ENCODE measurements around the gene GRIN2C.
"Not testable (repeated sequence)": the region's sequence is repeated elsewhere in the genome, so short reads cannot be mapped to it uniquely, and the experiment has no call there.

The GRIN2C gene

DNA sequence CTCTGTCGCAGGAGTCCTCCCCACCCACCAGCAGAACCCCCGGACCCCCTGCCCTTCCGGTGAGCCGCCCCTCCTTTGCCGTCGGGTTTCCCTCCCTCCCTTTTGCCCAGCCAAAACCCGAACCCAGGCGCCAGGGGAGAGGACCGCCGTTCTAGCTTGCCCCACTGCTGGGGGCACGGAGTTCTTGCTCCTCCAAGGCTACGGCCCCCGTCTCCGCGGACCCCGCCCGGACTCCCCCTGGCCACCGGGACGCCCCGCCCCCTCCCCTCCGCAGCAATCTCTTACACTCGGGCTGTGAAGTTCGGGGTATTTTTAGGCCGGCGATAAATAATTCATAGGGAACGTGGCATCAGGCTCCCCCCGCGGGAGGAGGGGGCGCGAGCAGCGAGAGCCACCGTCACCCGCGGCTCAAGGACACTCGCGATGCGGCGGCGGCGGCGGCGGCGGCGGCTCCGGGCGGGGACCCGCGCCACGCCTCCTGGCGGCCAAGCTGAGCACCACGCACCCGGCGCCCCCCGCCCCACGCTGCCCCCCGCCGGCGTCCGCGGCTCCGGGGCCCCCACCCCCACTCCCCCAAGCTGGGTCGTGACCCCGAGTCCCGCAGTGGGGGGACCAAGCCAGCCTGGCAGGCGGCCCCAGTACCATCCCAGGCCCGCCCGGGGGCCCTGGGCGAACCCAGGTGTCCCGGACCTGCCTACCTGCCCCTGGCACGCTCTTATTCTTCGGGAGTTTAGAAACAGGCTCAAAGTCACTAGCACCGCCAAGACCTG lies at the start of gene GRIN2C:
TSS of gene GRIN2C (minus strand) at position 427 of the 770 bp plus-strand sequence. CDS start 4,793 bp downstream, outside the sequence.
- no peak for DNase-seq

GRCh38 chr17:74909097-74909496 lies 49.4 kb upstream of the GRIN2C start:
- DNase-seq = not testable (repeated sequence)

- no peak for DNase-seq
Observed at GRCh38 chr17:74907012-74907411, 47.3 kb upstream of the GRIN2C start.

DNA sequence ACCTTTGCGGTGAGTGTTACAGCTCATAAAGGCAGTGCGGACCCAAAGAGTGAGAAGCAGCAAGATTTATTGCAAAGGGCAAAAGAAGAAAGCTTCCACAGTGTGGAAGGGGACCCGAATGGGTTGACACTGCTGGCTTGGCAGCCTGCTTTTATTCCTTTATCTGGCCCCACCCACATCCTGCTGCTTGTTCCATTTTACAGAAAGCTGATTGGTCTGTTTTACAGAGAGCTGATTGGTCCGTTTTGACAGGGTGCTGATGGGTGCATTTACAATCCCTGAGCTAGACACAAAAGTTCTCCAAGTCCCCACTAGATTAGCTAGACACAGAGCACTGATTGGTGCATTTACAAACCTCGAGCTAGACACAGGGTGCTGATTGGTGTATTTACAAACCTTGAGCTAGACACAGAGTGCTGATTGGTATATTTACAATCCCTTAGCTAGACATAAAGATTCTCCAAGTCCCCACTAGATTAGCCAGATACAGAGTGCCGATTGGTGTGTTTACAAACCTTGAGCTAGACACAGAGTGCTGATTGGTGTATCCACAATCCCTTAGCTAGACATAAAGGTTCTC lies 46.6 kb upstream of the GRIN2C start:
- not testable (repeated sequence) for DNase-seq

- DNase-seq = no peak
Observed at GRCh38 chr17:74904687-74905409, 45.2 kb upstream of the GRIN2C start.

- DNase-seq = no peak
Observed at GRCh38 chr17:74903671-74904070, 44.0 kb upstream of the GRIN2C start.

DNA sequence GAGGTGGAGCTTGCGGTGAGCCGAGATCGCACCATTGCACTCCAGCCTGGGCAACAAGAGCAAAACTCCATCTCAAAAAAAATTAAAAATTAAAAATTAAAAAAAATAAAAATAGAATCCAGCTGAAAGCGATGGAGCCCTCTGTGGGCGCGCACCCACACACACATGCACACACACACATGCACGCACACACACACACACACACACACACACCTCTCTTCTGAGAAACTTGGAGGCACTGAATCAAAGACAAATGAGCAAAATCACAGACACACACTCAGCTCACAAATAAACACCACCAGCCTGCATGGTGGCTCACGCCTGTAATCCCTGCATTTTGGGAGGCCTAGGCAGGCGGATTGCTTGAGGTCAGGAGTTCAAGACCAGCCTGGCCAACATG lies 43.3 kb upstream of the GRIN2C start:
- DNase-seq = no peak

DNA sequence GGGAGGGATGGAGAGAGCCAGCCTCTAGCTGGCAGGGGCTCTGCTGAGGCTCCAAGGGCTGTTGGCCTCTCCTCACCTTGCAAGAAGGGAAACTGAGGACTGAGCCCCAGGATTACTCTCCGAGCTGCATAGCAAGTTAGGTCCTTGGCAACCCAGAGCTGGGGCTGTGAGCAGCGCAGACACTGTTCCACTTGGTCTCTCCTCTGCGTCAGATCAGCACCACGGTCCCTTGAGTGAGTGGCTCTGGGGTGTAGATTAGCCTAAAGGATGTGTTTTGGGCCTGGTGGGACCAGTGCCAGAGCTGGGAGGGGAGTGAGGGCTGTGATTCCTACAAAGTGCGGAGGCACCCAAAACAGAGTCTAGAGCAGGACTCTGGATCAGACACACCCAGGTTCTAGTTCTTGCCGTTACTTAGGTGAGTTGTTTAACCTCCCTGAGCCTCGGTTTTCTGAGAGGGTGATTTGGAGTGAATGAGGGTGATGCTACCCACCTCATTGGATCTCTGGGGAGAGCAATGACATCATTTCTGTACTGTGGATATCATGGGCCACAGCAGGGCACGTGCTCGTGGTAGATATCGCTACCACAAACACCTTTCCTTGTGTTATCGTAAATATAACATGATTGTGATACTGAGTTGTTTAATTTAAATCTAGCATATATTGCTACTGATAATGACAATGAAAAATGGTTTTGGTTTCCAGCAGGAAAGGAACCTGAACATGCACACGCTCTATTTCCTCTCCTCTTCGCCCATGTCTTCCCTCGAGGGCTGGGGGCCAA lies 41.9 kb upstream of the GRIN2C start:
- DNase-seq = no peak

GRCh38 chr17:74900208-74900607 lies 40.5 kb upstream of the GRIN2C start:
- DNase-seq = no peak

DNA sequence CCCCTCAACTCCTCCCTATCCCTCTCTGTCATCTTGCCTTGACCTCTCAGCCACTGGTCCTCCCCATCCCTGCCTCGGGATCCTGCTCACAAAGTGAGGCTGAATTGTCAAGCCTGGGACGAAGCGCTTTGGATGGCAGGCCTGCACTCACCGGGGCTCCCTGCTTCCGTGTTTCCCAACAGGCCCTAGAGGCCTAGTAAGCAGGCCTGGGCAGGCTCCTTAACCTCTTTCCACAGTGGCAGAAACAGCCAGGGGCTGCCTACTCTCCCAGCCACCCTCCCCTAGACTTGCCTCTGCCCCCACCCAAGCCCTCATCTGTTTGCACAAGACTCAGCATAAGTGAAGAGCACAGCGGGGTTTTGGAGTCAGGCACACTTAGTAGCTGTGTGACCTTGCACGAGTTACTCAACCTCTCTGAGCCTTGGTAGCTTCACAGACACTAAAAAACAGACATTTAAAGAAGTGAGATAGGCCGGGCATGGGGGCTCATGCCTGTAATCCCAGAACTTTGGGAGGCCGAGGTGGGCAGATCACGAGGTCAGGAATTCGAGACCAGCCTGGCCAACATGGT lies 38.8 kb upstream of the GRIN2C start:
- DNase-seq = no peak

DNA sequence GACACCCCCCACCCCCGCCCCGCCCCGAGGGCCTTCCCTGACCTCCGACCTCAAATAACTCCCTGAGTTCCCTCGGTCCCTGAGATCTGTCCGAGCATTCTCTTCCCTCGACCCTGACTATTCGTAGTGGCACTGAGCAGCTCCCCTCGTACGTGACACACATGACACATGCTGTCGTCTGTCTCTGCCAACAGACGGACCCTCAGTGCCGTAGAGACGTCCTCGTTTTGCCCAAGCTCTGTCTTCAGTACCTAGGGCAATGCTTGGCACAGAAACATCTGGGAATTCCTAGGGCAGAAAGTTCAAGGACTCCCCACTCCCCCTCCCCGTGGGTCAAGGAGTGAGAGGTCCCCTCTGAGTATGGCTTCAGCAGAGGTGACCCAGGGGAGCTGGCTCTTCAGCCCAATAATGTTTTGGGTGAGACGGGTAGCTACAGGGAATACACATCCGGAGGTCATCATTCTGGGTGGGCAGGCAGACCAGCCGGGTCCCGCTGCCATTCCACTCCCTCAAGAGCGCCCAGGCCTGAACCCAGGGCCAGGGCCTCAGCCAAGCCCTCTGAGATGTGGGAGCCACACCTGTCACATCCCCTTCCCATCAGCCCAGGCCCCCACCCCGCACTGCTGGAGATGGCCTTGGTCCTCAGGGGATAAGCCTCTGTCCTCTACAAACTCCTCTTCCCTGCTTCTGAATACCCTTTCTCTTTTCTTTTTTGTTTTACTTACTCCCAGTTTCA lies 34.4 kb upstream of the GRIN2C start:
- DNase-seq = no peak

GRCh38 chr17:74892974-74893911 lies 33.6 kb upstream of the GRIN2C start, which contains the start of gene FADS6:
Gene FADS6 (minus strand): TSS chr17:74893633. CDS start chr17:74893595, 38 bp downstream.
- no peak for DNase-seq

- DNase-seq = no peak
Observed at GRCh38 chr17:74892013-74892841, 32.5 kb upstream of the GRIN2C start.

DNA sequence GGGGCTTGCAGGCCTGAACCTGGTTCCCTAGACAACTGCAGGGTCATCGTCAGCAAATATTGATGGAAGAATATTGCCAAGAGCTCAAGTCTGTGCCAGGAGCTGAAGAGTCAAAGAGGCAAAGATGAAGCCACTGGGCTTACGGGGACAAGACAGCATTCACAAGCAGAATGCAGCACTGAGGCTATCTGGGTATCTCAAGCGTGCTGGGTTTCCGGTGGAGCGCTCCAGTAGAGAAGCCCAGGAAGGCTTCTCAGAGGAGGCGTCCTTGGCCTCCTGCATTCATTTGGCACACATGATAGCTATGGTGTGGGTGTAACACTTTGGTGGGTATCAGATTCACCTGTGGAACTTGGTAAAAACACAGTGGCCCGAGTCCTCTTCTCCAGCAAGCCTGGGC lies 30.9 kb upstream of the GRIN2C start:
- no peak for DNase-seq

GRCh38 chr17:74888469-74888868 lies 28.8 kb upstream of the GRIN2C start:
- no peak for DNase-seq

GRCh38 chr17:74883241-74883745 lies 23.6 kb upstream of the GRIN2C start:
- no peak for DNase-seq

DNA sequence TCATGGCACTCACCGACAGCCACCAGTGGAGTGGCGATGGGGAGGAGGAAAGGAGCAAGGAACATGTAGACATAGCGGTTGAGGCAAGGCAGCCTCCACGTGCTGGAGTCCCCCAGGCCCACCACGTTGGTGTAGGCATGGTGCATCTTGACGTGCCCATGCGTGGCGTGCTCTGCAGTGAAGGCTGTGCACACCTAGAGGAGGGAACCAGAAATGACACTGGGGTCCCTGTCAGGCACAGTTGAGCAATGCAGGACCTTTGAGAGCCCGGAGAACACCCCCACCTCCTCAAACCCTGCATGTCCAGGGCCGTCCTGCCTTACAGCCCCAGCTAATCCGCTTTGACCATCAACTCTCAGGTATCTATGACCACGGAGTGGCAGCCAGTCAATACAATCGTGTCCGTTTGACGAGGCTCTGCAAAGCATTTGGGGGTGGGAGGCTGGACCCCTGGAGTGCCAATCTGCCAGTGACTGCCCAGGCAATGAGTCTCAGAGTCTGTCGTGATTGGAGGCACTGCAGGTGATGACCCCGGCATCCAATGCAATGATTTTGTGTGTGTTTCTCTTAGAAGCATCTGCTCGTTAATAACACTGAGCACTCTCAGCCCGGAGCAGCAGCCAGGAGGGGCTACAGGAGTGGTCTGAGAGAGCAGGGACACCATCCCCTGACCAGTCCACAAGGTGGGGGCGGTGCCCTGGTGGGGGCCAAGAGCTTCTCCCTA lies 23.0 kb upstream of the GRIN2C start:
- DNase-seq = no peak

DNA sequence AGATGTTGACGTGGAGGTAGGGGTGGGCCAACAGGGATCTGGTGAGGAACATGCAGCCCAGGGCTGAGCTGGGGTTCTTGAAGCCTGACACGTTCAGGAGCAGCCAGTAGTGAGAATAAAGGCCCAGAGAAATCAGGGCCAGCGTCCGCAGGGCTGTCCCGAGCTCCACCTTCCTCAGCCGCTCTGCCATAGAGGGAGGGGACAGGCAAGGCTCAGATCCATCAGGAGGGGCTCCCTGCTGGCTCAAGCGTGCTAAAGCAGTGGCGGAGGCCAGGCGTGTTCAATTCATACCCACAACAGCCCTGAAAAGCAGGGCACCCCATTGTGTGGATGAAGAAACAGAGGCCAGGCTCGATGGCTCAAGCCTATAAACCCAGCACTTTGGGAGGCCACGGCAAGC lies 21.4 kb upstream of the GRIN2C start:
- DNase-seq = no peak

DNA sequence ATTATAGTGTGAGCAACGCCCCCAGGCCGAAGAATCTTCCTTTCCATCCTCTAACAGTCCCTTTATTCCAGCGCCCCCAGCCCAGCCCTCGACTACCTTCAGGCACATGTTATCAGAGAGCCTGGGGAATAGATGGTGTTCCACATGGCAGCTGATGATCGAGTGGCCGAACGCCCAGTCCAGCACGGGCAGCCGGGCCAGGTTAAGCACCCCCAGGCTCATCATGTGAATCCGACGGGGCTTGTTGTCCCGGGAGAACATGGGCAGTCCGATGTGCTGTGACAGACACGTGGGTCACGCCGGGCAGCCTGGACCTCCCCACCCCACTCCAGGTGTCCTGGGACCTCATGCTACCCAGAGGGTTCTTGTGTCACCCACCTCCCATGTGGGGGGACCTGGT lies 19.6 kb upstream of the GRIN2C start:
- DNase-seq = no peak

Data from DMS79 treated with DMSO at 0.1 percent for 48 hours (cell line).